ENCODE data around the gene SAMSN1. TPM values are rescaled to one million over a fixed set of nuclear protein-coding genes. Genes with fewer than 3 reads are reported as not detected.
"Not testable (repeated sequence)": the region's sequence is repeated elsewhere in the genome, so short reads cannot be mapped to it uniquely, and the experiment has no call there.

Gene SAMSN1
- total RNA-seq, 2 donors from 2014 or later: 33.7 to 64.9 TPM

DNA sequence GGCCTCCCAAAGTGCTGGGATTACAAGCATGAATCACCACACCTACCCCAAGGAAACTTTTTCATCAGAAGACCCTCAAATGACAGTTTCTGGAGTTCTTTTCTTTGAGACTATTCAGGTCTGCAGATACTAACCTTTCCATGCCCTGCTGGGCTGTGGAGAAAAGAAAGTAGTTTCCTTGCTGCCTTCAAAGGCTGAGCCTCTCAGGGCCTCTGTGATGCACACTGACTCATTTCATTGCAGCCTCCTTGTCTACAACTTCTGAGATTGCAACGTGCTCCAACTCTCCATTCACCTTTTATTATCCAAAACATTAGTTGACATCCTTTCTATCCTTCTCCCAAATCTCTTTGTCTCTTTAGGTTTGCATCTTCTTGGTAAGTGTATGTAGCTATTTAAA, 8.8 kb upstream of the SAMSN1 start:
- H3K9me3 ChIP-seq (ENCODE audit: control insufficient read depth, low read length, poor library complexity, severe bottlenecking): no peaks in the 10 kb centered on the region
- ATAC-seq (no peak), DNase-seq (no peak)
- H3K27ac Mint-ChIP-seq: peak overlapping the region; percentile 66
- H3K4me1 Mint-ChIP-seq: peaks cover 20% of the 10 kb centered on the region
- no peaks in the 10 kb centered on the region for H3K27me3 Mint-ChIP-seq
- no peaks in the 10 kb centered on the region for H3K36me3 Mint-ChIP-seq (ENCODE audit: low read depth)
- H3K4me3 Mint-ChIP-seq: no peak overlapping the region

DNA sequence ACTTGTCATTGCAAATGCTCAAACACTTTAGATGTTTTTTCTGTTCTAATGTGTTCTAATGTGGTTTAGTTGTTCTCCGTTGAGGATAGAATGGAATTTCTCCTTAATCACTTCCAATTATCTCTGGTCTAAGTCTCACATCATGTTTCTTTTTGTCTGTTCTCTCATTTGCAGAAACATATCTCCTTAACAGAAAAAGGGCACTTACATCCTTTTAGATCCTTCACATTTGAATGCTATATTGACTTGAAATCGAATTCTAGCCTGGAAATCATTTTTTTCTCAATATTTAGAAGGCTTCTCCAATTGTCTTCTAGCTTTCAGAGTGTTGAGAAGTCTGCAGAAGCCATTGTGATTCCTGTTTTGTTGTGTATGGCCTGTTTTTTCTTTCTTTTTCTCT, 7.3 kb upstream of the SAMSN1 start:
- Mint-ChIP-seq H3K27ac (peak overlapping the region; percentile 19), H3K4me3 (no peak overlapping the region), H3K4me1 (peaks cover 23% of the 10 kb centered on the region)

DNA sequence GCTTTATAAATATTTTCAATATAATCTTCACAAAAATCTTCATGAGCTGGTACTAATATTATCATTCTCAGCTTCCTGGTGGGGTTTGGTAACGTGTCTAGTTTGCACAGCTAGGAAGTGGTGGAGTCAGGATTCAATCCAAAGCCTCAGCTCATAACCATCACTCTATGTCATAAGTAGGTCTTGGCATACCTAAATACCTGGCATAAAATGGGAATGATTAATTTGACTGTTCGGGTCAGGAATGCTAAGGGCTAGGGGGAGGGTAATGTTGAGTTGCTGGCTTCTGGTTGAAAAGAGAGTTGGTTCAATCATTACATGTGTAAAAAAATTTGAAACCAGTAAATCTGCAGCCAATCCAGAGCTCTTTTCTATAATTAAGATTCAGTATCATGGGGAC, 5.6 kb upstream of the SAMSN1 start:
- no peak overlapping the region for H3K4me3 Mint-ChIP-seq
- H3K27me3 Mint-ChIP-seq: no peaks in the 10 kb centered on the region
- H3K4me1 Mint-ChIP-seq: peaks cover 31% of the 10 kb centered on the region
- no peaks in the 10 kb centered on the region for H3K9me3 ChIP-seq (ENCODE audit: control insufficient read depth, low read length, poor library complexity, severe bottlenecking)
- no peak for DNase-seq
- H3K27ac Mint-ChIP-seq: no peak overlapping the region
- H3K36me3 Mint-ChIP-seq (ENCODE audit: low read depth): no peaks in the 10 kb centered on the region
- ATAC-seq: no peak

More for the DNA sequence above, 7.3 kb upstream of the SAMSN1 start:
- no peaks in the 10 kb centered on the region for H3K9me3 ChIP-seq (ENCODE audit: control insufficient read depth, low read length, poor library complexity, severe bottlenecking)
- H3K27me3 Mint-ChIP-seq: no peaks in the 10 kb centered on the region
- no peaks in the 10 kb centered on the region for H3K36me3 Mint-ChIP-seq (ENCODE audit: low read depth)
- DNase-seq: no peak
- ATAC-seq: no peak

DNA sequence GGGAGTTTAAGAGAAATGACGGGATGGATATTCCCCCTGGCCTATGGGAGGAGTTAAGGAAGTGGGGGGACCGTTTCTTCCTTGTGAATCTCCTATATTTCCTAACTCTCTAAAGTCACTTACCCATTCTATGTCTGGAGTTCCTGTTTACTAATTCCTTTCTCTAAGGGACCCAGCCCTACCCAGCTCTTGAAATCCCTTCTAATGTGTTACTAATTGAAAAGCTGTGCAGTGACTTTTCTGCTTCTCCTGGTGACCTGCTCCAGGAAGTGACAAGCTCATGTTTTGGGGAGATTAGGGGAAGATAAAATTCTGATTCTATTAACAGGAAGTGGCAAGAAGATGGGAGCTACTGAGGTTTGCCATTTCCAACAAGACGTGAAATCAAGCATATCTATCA, 4.0 kb upstream of the SAMSN1 start:
- H3K9me3 ChIP-seq (ENCODE audit: control insufficient read depth, low read length, poor library complexity, severe bottlenecking): no peaks in the 10 kb centered on the region
- H3K27me3 Mint-ChIP-seq: no peaks in the 10 kb centered on the region
- H3K4me1 Mint-ChIP-seq: peaks cover 27% of the 10 kb centered on the region
- peak overlapping the region; percentile 67 for H3K4me3 Mint-ChIP-seq
- H3K36me3 Mint-ChIP-seq (ENCODE audit: low read depth): no peaks in the 10 kb centered on the region
- no peak for ATAC-seq
- no peak for DNase-seq
- H3K27ac Mint-ChIP-seq: peak overlapping the region; percentile 88

DNA sequence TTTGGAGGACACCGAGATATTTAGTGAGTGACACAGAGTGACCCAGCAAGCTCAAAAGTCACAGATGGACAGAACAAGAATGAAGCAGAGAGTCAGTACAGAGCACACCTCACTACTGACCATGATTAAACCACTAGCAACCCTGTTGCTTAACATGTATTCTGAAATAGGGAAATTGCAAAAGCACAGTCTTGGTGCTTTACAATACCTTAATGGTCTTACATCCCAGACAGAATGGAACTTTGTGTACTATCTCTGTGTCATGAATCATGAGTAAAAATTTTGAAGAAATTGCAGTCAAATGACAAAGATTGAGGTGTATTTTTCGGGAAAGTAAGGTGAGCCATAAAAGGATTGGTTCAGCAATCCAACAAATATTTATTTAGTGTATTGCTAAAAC, 2.7 kb upstream of the SAMSN1 start:
- H3K4me3 Mint-ChIP-seq: peak overlapping the region; percentile 37
- no peaks in the 10 kb centered on the region for H3K27me3 Mint-ChIP-seq
- no peak for ATAC-seq
- H3K27ac Mint-ChIP-seq: peak overlapping the region; percentile 97
- H3K36me3 Mint-ChIP-seq (ENCODE audit: low read depth): no peaks in the 10 kb centered on the region
- H3K4me1 Mint-ChIP-seq: peaks cover 29% of the 10 kb centered on the region
- H3K9me3 ChIP-seq (ENCODE audit: control insufficient read depth, low read length, poor library complexity, severe bottlenecking): no peaks in the 10 kb centered on the region
- DNase-seq: no peak

DNA sequence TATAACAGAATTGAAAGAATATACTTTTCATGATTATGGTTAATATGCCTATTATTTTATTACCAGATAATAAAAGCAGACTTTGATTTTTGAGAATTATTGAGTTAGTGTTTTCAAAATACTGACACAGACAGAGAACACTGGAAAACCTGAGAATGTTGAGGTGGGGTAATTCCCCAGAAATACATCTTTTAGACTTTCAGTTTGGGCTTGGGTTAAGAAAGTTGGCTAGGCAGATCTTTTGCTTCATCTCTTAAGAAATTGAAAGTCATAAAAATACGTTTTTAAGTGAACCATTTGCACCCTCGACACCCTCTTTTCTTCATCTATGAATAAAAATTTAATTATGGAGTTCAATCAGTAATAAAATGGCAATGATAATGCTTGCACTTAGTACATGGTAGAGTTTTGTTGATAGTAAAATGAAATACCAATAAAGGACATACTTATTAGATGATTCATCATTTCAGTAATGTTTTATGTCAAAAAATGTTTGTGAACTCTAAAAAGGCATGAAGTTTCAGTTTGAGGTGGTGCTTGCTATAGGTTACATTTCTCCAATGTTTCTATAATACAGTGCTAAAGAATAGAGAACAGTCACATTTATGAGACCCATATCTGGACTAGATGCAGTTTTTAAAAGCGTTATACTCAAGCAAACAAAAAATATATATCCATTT, 1.9 kb upstream of the SAMSN1 start:
- H3K9me3 ChIP-seq (ENCODE audit: control insufficient read depth, low read length, poor library complexity, severe bottlenecking): no peaks in the 10 kb centered on the region
- H3K4me1 Mint-ChIP-seq: peaks cover 29% of the 10 kb centered on the region
- no peaks in the 10 kb centered on the region for H3K36me3 Mint-ChIP-seq (ENCODE audit: low read depth)
- peak overlapping the region; percentile 97 for H3K27ac Mint-ChIP-seq
- ATAC-seq (no peak), DNase-seq (no peak)
- no peaks in the 10 kb centered on the region for H3K27me3 Mint-ChIP-seq
- H3K4me3 Mint-ChIP-seq: peak overlapping the region; percentile 43

DNA sequence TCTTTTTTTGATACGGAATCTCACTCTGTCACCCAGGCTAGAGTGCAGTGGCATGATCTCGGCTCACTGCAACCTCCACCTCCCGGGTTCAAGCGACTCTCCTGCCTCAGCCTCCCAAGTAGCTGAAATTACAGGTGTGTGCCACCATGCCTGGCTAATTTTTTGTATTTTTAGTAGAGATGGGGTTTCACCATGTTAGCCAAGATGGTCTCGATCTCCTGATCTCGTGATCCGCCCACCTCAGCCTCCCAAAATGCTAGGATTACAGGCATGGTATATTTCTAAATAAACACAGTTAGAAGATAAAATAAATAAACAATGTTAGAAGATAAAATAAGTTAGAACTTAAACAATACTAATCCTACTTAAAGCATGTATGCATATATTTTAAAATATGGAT, 604 bp upstream of the SAMSN1 start:
- Mint-ChIP-seq H3K27ac (peak overlapping the region; percentile 97), H3K4me1 (peaks cover 37% of the 10 kb centered on the region)
- H3K4me3 Mint-ChIP-seq; ATAC-seq; DNase-seq; H3K36me3 Mint-ChIP-seq (ENCODE audit: low read depth); H3K9me3 ChIP-seq (ENCODE audit: control insufficient read depth, low read length, poor library complexity, severe bottlenecking); H3K27me3 Mint-ChIP-seq: not testable (repeated sequence)

DNA sequence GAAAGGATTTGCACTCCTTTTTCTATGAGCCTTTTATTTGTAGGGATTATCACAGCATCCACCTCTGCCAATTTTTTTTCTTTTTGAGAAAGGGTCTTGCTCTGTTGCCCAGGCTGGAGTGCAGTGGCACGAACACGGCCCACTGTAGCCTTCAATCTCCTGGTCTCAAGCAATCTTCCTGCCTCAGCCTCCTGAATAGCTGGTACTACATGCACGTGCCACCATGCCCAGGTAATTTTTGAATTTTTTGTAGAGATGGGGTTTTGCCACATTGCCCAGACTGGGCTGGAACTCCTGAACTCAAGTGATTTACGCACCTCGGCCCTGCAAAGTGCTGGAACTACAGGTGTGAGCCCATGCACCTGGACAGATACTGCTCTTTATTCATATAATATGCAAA, 2.1 kb downstream of the SAMSN1 start:
- ATAC-seq: no peak
- Mint-ChIP-seq H3K27me3 (no peaks in the 10 kb centered on the region), H3K36me3 (ENCODE audit: low read depth) (no peaks in the 10 kb centered on the region), H3K4me1 (peaks cover 38% of the 10 kb centered on the region), H3K4me3 (peak overlapping the region; percentile 83), H3K27ac (peak overlapping the region; percentile 97)
- no peaks in the 10 kb centered on the region for H3K9me3 ChIP-seq (ENCODE audit: control insufficient read depth, low read length, poor library complexity, severe bottlenecking)
- DNase-seq: no peak

DNA sequence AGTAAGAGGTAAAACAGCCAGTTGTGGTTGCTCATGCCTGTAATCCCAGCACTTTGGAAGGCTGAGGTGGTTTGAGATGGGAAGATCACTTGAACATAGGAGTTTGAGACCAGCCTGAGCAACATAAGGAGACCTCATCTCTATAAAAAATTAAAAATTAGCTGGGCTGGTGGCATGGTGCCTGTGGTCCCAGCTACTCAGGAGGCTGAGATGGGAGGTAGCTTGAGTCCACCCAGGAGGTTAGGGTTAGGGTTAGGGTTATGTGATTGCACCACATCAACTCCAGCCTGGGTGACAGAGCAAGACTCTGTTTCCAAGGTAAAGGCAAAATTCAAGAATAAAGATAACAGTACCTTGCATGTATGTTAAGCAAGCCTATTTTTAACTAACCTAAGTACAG, 3.5 kb downstream of the SAMSN1 start:
- no peak for DNase-seq
- Mint-ChIP-seq H3K27ac (peak overlapping the region; percentile 97), H3K27me3 (no peaks in the 10 kb centered on the region), H3K4me1 (peaks cover 34% of the 10 kb centered on the region), H3K36me3 (ENCODE audit: low read depth) (no peaks in the 10 kb centered on the region), H3K4me3 (peak overlapping the region; percentile 92)
- ATAC-seq: no peak
- no peaks in the 10 kb centered on the region for H3K9me3 ChIP-seq (ENCODE audit: control insufficient read depth, low read length, poor library complexity, severe bottlenecking)

DNA sequence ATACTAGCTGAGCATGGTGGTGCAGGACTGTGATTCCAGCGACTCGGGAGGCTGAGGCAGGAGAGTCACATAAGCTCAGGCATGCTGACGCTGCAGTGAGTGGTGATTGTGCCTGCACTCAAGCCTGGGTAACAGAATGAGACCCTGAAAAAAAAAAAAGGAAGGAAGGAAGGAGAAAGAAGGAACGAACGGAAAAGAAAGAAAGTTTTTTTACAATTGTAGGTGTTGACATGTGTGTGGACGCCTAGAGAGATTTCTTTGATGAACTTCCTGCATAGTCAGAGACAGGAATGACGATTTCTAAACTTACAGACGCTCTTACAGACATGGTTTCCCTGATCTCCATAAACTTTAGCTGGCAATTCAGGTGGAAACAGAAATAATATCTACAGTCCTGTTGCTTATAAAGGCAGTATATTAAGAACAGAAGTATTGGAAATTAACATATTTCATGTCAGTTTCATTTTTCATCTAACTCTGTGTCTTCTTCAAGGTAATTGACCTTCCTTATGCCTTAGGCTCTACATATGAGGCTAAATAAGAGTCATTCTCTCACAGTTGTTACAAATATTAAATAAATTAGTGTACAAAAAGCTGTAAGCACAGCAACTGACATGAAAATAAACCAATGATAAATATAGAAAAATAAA, 4.1 kb downstream of the SAMSN1 start:
- Mint-ChIP-seq H3K27me3 (no peaks in the 10 kb centered on the region), H3K36me3 (ENCODE audit: low read depth) (peaks cover 3% of the 10 kb centered on the region), H3K4me1 (peaks cover 35% of the 10 kb centered on the region), H3K27ac (peak overlapping the region; percentile 97), H3K4me3 (peak overlapping the region; percentile 92)
- ATAC-seq (peak; percentile 65), DNase-seq (no peak)
- no peaks in the 10 kb centered on the region for H3K9me3 ChIP-seq (ENCODE audit: control insufficient read depth, low read length, poor library complexity, severe bottlenecking)

DNA sequence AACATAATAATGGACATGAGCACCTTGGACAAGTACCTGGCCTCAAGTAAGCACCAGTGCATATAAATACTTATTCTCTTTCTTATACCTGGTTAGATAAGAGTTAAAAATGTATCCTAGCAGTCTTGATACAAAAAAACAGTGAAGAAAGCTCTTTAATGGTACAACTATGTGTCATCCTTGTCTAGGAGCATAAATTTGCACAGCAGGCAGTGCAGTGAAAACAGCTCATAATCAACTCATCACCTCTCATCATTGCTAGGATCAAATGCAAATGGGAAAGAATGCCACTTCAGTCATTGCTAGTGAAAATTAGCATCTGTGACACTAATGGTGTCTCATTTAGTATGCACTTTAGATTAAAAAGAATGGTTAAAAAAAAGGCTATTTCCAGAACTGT, 7.6 kb downstream of the SAMSN1 start:
- no peaks in the 10 kb centered on the region for H3K9me3 ChIP-seq (ENCODE audit: control insufficient read depth, low read length, poor library complexity, severe bottlenecking)
- Mint-ChIP-seq H3K4me3 (no peak overlapping the region), H3K27ac (peak overlapping the region; percentile 34), H3K36me3 (ENCODE audit: low read depth) (peaks cover 4% of the 10 kb centered on the region), H3K27me3 (no peaks in the 10 kb centered on the region), H3K4me1 (peaks cover 45% of the 10 kb centered on the region)
- ATAC-seq (no peak), DNase-seq (no peak)

DNA sequence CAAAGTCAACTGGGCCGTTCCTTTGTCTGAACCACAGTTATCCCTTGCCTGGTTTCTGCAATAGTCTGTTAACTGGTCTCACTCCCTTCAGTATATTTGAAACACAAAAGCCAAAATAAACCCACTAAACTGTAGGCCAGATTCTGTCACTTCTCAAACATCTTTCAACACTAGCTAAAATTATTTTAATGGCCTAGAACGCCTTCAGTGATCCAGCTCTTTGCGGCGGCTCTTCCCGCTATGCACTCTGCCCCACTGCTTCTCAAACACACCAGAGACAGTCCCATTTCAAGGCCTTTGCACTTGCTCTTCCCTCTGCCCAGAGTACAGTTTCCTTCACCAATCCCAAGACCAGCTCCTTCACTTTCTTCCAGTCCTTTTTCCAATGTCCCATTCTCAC, 9.2 kb downstream of the SAMSN1 start:
- Mint-ChIP-seq H3K36me3 (ENCODE audit: low read depth) (peaks cover 4% of the 10 kb centered on the region), H3K4me1 (peaks cover 43% of the 10 kb centered on the region), H3K27ac (peak overlapping the region; percentile 14), H3K4me3 (no peak overlapping the region), H3K27me3 (no peaks in the 10 kb centered on the region)
- no peaks in the 10 kb centered on the region for H3K9me3 ChIP-seq (ENCODE audit: control insufficient read depth, low read length, poor library complexity, severe bottlenecking)
- DNase-seq: no peak
- no peak for ATAC-seq

DNA sequence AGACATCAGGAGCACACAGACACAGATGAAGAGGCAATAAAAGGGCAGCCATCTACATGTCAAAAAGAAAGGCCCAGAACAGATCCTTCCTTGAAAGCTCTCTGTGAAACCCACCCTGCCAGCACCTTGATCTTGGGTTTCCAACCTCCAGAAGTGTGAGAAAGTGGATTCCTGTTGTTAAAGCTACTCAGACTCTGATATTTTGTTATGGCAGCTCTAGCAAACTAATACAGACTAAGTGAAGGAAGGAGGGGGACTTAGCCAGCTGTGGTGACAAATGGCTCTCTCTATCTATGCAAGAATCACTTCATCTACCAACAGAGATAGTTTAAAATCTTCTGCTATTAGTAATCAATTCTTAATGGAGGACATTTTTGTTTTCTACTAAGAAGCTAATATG, 10.4 kb downstream of the SAMSN1 start:
- DNase-seq: no peak
- Mint-ChIP-seq H3K27ac (peak overlapping the region; percentile 99), H3K4me3 (no peak overlapping the region), H3K4me1 (peaks cover 34% of the 10 kb centered on the region), H3K36me3 (ENCODE audit: low read depth) (peaks cover 4% of the 10 kb centered on the region), H3K27me3 (no peaks in the 10 kb centered on the region)
- ATAC-seq: no peak
- no peaks in the 10 kb centered on the region for H3K9me3 ChIP-seq (ENCODE audit: control insufficient read depth, low read length, poor library complexity, severe bottlenecking)

Measured in T-helper 17 cell (primary cell).